ENCODE results near the gene KCNQ1. TPM values are rescaled to one million over a fixed set of nuclear protein-coding genes. Genes with fewer than 3 reads are reported as not detected.

Gene KCNQ1
- total and polyA plus RNA-seq, 12 donors = 11.0 to 447 (median 320) TPM

DNA sequence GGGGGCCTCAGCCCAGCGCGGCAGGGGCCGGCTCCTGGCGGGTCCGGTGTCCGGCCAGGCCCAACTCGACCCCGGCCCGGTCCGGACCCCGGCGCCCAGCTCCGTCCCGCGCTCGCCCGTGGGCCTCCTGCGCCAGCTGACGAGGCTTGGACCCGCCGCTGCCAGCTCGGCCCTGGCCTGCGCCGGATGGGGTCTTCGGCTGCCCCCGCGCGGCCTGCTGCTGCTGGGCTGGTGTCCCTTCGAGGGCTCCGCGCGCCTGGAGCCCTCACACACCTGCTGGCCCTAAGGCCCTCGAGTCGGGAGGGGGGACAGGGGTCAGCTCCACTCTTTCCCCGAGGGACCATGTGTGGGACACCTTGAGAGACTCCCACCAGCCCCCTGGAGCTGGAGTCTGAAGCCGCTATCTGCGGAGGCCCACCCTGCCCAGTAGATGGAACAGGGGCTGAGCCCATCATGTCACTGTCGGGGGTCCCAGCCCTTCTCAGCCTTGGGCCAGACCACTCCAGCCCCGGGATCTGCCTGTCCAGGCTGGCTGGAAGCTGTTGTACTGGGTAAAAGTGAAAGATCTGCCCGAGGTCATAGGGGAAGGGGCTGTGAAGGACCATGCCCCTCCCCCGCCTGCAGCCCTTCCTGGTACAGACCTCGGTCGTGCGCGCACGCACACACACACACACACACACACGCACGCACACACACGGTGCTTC is 441.5 kb downstream of the KCNQ1 start:
- WGBS, 4 donors = 25 to 65% (median 32%) methylated on average over 7 to 49 of the region's 49 CpGs
- no peak for TF ChIP-seq POLR2A (IDR thresholded peaks at IDR 0.05)
- TF ChIP-seq, protein P1, sequence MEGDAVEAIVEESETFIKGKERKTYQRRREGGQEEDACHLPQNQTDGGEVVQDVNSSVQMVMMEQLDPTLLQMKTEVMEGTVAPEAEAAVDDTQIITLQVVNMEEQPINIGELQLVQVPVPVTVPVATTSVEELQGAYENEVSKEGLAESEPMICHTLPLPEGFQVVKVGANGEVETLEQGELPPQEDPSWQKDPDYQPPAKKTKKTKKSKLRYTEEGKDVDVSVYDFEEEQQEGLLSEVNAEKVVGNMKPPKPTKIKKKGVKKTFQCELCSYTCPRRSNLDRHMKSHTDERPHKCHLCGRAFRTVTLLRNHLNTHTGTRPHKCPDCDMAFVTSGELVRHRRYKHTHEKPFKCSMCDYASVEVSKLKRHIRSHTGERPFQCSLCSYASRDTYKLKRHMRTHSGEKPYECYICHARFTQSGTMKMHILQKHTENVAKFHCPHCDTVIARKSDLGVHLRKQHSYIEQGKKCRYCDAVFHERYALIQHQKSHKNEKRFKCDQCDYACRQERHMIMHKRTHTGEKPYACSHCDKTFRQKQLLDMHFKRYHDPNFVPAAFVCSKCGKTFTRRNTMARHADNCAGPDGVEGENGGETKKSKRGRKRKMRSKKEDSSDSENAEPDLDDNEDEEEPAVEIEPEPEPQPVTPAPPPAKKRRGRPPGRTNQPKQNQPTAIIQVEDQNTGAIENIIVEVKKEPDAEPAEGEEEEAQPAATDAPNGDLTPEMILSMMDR (IDR thresholded peaks at IDR 0.05) = peak in 2 of 6 experiments; percentile 9 to 11
- intact Hi-C loops (cut with DNase I) = loop anchor here (2.0 to 10.0 kb wide), 3 partner anchors 172 to 354 kb away; partner anchors contain the start of gene KCNQ1OT1 (in 1 of the 2)
- H3K27me3 ChIP-seq = no peaks in the 10 kb centered on the region
- H3K4me1 ChIP-seq (replicated peaks in 1 of 2) = peaks cover 6 to 28% of the 10 kb centered on the region in 2 donors
- no peaks in the 10 kb centered on the region for H3K9me3 ChIP-seq (replicated peaks in 1 of 3)
- peak overlapping the region in 1 of 4 donors; percentile 96 for H3K4me3 ChIP-seq
- no peaks in the 10 kb centered on the region for H3K36me3 ChIP-seq (replicated peaks in 1 of 2)
- H3K27ac ChIP-seq = peak overlapping the region in 3 of 5 donors; percentile 61 to 76 (median 63)
- peak in 4 of 7 donors; percentile 33 to 56 (median 50) for DNase-seq

DNA sequence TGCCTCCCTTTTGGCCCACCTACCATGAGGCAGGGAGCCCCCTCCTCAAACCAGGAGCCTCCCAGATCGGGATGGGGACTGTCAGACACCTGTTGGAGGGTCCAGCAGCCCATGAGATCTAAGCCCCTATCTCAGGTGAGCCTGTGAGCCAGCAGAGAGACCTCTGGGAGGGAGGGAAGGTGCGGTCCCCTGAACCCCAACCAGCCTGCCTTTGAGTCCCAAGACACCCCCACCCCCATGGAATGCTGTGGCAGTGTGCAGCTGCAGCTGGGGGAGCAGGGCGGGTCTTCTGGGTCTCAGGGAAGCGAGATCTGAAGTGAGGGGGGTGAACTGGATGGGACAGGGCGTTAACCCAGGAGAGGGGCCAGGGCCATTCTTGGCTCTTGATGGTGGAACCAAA is 442.1 kb downstream of the KCNQ1 start:
- intact Hi-C loops (cut with DNase I) = loop anchor here (2.0 to 10.0 kb wide), 3 partner anchors 172 to 354 kb away; partner anchors contain the start of gene KCNQ1OT1 (in 1 of the 2)
- no peaks in the 10 kb centered on the region for H3K36me3 ChIP-seq (replicated peaks in 1 of 2)
- no peaks in the 10 kb centered on the region for H3K27me3 ChIP-seq
- no peak for DNase-seq
- H3K9me3 ChIP-seq (replicated peaks in 1 of 3) = no peaks in the 10 kb centered on the region
- TF ChIP-seq POLR2A (IDR thresholded peaks at IDR 0.05) = no peak
- TF ChIP-seq, protein P1 (IDR thresholded peaks at IDR 0.05) = no peak
- WGBS, 4 donors = 87 to 98% (median 93%) methylated on average over 5 of the region's 5 CpGs
- H3K27ac ChIP-seq = peak overlapping the region in 2 of 5 donors; percentile 63 to 76
- peaks cover 10 to 33% of the 10 kb centered on the region in 2 donors for H3K4me1 ChIP-seq (replicated peaks in 1 of 2)
- no peak overlapping the region for H3K4me3 ChIP-seq

DNA sequence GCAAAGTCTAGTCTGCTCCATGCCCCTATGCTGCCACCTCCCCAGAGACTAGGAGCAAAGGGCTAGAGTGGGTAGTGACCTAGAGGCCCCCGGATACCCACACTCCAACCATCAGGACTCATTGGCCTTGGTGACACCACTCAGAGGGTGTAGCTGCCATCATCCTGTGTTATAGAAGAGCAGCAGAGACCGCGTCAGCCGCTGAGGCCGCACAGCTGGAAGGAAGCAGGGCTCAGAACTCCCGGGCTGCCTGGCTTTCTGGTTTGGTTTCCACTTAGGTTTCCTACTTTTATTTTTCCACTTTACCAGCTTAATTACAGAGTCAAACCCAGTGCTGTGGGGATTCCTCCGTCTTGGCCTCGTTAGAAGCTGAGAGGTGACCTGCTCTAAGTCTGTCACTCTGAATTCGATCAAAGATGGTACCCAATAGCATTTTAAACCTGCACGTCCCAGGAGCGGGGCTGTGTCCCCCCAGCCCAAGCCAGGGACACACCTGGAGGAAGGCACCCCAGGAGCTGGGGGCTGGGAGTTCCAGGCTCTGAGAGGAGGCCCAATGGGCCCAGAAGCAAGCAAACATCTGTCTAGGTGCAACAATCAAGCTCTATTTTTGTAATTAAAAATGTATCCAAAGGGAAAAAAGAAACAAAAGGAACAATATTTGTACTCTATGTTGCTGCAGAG is 442.8 kb downstream of the KCNQ1 start:
- WGBS, 4 donors = 77 to 84% (median 81%) methylated on average over 8 to 11 of the region's 11 CpGs
- H3K4me1 ChIP-seq (replicated peaks in 1 of 2) = peaks cover 17 to 38% of the 10 kb centered on the region in 2 donors
- peak in 2 of 7 donors; percentile 35 to 49 for DNase-seq

More for the DNA sequence above, 442.8 kb downstream of the KCNQ1 start:
- Histone ChIP-seq H3K9me3 (replicated peaks in 1 of 3) (no peaks in the 10 kb centered on the region), H3K27me3 (no peaks in the 10 kb centered on the region), H3K36me3 (replicated peaks in 1 of 2) (no peaks in the 10 kb centered on the region), H3K4me3 (no peak overlapping the region), H3K27ac (peak overlapping the region in 2 of 5 donors; percentile 17 to 76)
- TF ChIP-seq, protein P1 (IDR thresholded peaks at IDR 0.05) = no peak
- no peak for TF ChIP-seq POLR2A (IDR thresholded peaks at IDR 0.05)
- intact Hi-C loops (cut with DNase I) = loop anchor here (2.0 to 10.0 kb wide), 3 partner anchors 173 to 355 kb away; partner anchors contain the start of gene KCNQ1OT1 (in 1 of the 2)

Data from adrenal gland (tissue), 12 donors.